ENCODE results near the gene VDAC1. TPM values are rescaled to one million over a fixed set of nuclear protein-coding genes. Genes with fewer than 3 reads are reported as not detected.

VDAC1 gene
- total RNA-seq, 3 donors from 2014 or later: 153 to 283 (median 246) TPM

DNA sequence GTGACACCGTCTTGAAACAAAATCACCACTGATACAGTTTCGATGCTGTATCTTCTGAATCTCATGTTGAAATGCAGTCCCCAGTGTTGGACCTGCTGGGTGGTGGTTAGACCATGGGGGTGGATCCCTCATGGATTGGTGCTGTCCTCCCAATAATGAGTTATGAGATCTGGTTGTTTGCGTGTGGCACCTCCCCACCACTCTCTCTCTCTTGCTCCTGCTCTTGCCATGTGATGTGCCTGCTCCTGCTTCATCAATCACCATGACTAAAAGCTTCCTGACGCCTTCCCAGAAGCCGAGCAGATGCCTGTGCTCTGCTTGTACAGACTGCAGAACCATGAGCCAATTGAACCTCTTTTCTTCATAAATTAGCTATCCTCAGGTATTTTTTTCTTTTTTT, 21.1 kb downstream of the VDAC1 start:
- ATAC-seq: no peak

GRCh38 chr5:133981714-133982113, 23.1 kb downstream of the VDAC1 start:
- intact Hi-C loops (cut with DNase I, micrococcal nuclease): no loop called here
- no peak for ATAC-seq
- no peak overlapping the region for H3K4me3 ChIP-seq
- H3K9me3 ChIP-seq: no peaks in the 10 kb centered on the region
- peaks cover 7% of the 10 kb centered on the region for H3K36me3 ChIP-seq (ENCODE audit: low read depth)
- DNase-seq: no peak
- no peak for TF ChIP-seq CTCF (IDR thresholded peaks at IDR 0.05)
- no peaks in the 10 kb centered on the region for H3K4me1 ChIP-seq (ENCODE audit: low read depth)

More for the DNA sequence above, 21.1 kb downstream of the VDAC1 start:
- H3K4me1 ChIP-seq (ENCODE audit: low read depth): no peaks in the 10 kb centered on the region
- H3K4me3 ChIP-seq: no peak overlapping the region
- no peak for DNase-seq
- TF ChIP-seq CTCF (IDR thresholded peaks at IDR 0.05): no peak
- intact Hi-C loops (cut with DNase I, micrococcal nuclease): no loop called here
- H3K9me3 ChIP-seq: no peaks in the 10 kb centered on the region
- peaks cover 11% of the 10 kb centered on the region for H3K36me3 ChIP-seq (ENCODE audit: low read depth)

- no peak for TF ChIP-seq CTCF (IDR thresholded peaks at IDR 0.05)
- Histone ChIP-seq H3K36me3 (ENCODE audit: low read depth) (peaks cover 7% of the 10 kb centered on the region), H3K4me3 (no peak overlapping the region), H3K9me3 (no peaks in the 10 kb centered on the region), H3K4me1 (ENCODE audit: low read depth) (no peaks in the 10 kb centered on the region)
- intact Hi-C loops (cut with DNase I, micrococcal nuclease): no loop called here
- DNase-seq: no peak
- ATAC-seq: no peak
These were observed 24.1 kb downstream of the VDAC1 start for GRCh38 chr5:133980652-133981051.

GRCh38 chr5:133978943-133979342, 25.8 kb downstream of the VDAC1 start:
- TF ChIP-seq CTCF (IDR thresholded peaks at IDR 0.05): no peak
- intact Hi-C loops (cut with DNase I, micrococcal nuclease): no loop called here
- no peak overlapping the region for H3K4me3 ChIP-seq
- ATAC-seq (no peak), DNase-seq (no peak)
- no peaks in the 10 kb centered on the region for H3K4me1 ChIP-seq (ENCODE audit: low read depth)
- H3K36me3 ChIP-seq (ENCODE audit: low read depth): peaks cover 7% of the 10 kb centered on the region
- H3K9me3 ChIP-seq: no peaks in the 10 kb centered on the region

- H3K36me3 ChIP-seq (ENCODE audit: low read depth): peaks cover 7% of the 10 kb centered on the region
- no peak for DNase-seq
These were observed 26.9 kb downstream of the VDAC1 start for GRCh38 chr5:133977858-133978257.

More at GRCh38 chr5:133977858-133978257, 26.9 kb downstream of the VDAC1 start:
- ATAC-seq: no peak
- no peak for TF ChIP-seq CTCF (IDR thresholded peaks at IDR 0.05)
- H3K4me1 ChIP-seq (ENCODE audit: low read depth): no peaks in the 10 kb centered on the region
- intact Hi-C loops (cut with DNase I, micrococcal nuclease): no loop called here
- no peaks in the 10 kb centered on the region for H3K9me3 ChIP-seq
- no peak overlapping the region for H3K4me3 ChIP-seq
